ENCODE measurements around the gene NANS. TPM values are rescaled to one million over a fixed set of nuclear protein-coding genes. Genes with fewer than 3 reads are reported as not detected.

Gene NANS
- polyA plus RNA-seq, 1 donor (not counting 4 experiments of a cell fraction or from before 2014, with no cell fraction given): 63.1 TPM

- dilution Hi-C loops (cut with MboI; ENCODE audit: extremely low pct_ligation_motif_present, low sequenced_read_pairs): no loop called here
- Histone ChIP-seq H3K27me3 (ENCODE audit: control insufficient read depth, extremely low read depth, insufficient read depth, low read length) (no peaks in the 10 kb centered on the region), H3K9me3 (ENCODE audit: control insufficient read depth, low read depth, low read length) (no peaks in the 10 kb centered on the region), H2AFZ (ENCODE audit: control insufficient read depth, low read length) (no peak overlapping the region), H3K79me2 (ENCODE audit: control insufficient read depth, insufficient read depth, low read length) (no peaks in the 10 kb centered on the region), H3K9ac (ENCODE audit: control insufficient read depth, extremely low read depth, insufficient read depth, low read length) (no peak overlapping the region), H3K4me2 (ENCODE audit: control insufficient read depth, extremely low read depth, insufficient read depth, low read depth, low read length) (no peak overlapping the region), H4K20me1 (ENCODE audit: control insufficient read depth, extremely low read depth, insufficient read depth, low read length) (no peaks in the 10 kb centered on the region), H3K36me3 (ENCODE audit: control insufficient read depth in 2 of 2, extremely low read depth in 1 of 2, insufficient read depth in 2 of 2, low read length in 2 of 2) (peaks cover 0 to 8% of the 10 kb centered on the region in 2 experiments), H3K4me3 (ENCODE audit: control insufficient read depth in 2 of 3, extremely low read depth in 1 of 3, insufficient read depth in 2 of 3, low read depth in 1 of 3, low read length in 3 of 3) (no peak overlapping the region), H3K4me1 (ENCODE audit: control insufficient read depth, extremely low read depth, insufficient read depth, low read length) (no peaks in the 10 kb centered on the region), H3K9me1 (ENCODE audit: control insufficient read depth, extremely low read depth, insufficient read depth, low read length) (no peaks in the 10 kb centered on the region), H3K27ac (ENCODE audit: control insufficient read depth, insufficient read depth, low read length) (no peak overlapping the region)
- TF ChIP-seq, protein P1, sequence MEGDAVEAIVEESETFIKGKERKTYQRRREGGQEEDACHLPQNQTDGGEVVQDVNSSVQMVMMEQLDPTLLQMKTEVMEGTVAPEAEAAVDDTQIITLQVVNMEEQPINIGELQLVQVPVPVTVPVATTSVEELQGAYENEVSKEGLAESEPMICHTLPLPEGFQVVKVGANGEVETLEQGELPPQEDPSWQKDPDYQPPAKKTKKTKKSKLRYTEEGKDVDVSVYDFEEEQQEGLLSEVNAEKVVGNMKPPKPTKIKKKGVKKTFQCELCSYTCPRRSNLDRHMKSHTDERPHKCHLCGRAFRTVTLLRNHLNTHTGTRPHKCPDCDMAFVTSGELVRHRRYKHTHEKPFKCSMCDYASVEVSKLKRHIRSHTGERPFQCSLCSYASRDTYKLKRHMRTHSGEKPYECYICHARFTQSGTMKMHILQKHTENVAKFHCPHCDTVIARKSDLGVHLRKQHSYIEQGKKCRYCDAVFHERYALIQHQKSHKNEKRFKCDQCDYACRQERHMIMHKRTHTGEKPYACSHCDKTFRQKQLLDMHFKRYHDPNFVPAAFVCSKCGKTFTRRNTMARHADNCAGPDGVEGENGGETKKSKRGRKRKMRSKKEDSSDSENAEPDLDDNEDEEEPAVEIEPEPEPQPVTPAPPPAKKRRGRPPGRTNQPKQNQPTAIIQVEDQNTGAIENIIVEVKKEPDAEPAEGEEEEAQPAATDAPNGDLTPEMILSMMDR (optimal IDR thresholded peaks at IDR 0.05 in 1 of 3, IDR thresholded peaks at IDR 0.05 in 1 of 3, conservative IDR thresholded peaks at IDR 0.05 in 1 of 3; ENCODE audit: extremely low read depth in 1 of 3, insufficient read depth in 2 of 3, low read length in 3 of 3): no peak
- TF ChIP-seq EZH2 (IDR thresholded peaks at IDR 0.05; ENCODE audit: low read length): no peak
- DNase-seq (ENCODE audit: low read depth, low spot score): no peak
- FAIRE-seq: no peak
Measured at GRCh38 chr9:98024702-98025101, 31.8 kb upstream of the NANS start.

GRCh38 chr9:98031169-98031568 lies 25.4 kb upstream of the NANS start:
- Histone ChIP-seq H3K36me3 (ENCODE audit: control insufficient read depth in 2 of 2, extremely low read depth in 1 of 2, insufficient read depth in 2 of 2, low read length in 2 of 2) (no peaks in the 10 kb centered on the region), H3K9me1 (ENCODE audit: control insufficient read depth, extremely low read depth, insufficient read depth, low read length) (no peaks in the 10 kb centered on the region), H3K4me3 (ENCODE audit: control insufficient read depth in 2 of 3, extremely low read depth in 1 of 3, insufficient read depth in 2 of 3, low read depth in 1 of 3, low read length in 3 of 3) (no peak overlapping the region), H3K27ac (ENCODE audit: control insufficient read depth, insufficient read depth, low read length) (no peak overlapping the region), H3K4me1 (ENCODE audit: control insufficient read depth, extremely low read depth, insufficient read depth, low read length) (peaks cover 5% of the 10 kb centered on the region), H3K79me2 (ENCODE audit: control insufficient read depth, insufficient read depth, low read length) (no peaks in the 10 kb centered on the region), H3K9ac (ENCODE audit: control insufficient read depth, extremely low read depth, insufficient read depth, low read length) (no peak overlapping the region), H3K4me2 (ENCODE audit: control insufficient read depth, extremely low read depth, insufficient read depth, low read depth, low read length) (no peak overlapping the region), H3K27me3 (ENCODE audit: control insufficient read depth, extremely low read depth, insufficient read depth, low read length) (no peaks in the 10 kb centered on the region), H2AFZ (ENCODE audit: control insufficient read depth, low read length) (no peak overlapping the region), H4K20me1 (ENCODE audit: control insufficient read depth, extremely low read depth, insufficient read depth, low read length) (no peaks in the 10 kb centered on the region), H3K9me3 (ENCODE audit: control insufficient read depth, low read depth, low read length) (no peaks in the 10 kb centered on the region)
- dilution Hi-C loops (cut with MboI; ENCODE audit: extremely low pct_ligation_motif_present, low sequenced_read_pairs): no loop called here
- FAIRE-seq (no peak), DNase-seq (ENCODE audit: low read depth, low spot score) (no peak)
- TF ChIP-seq, protein P1 (optimal IDR thresholded peaks at IDR 0.05 in 1 of 3, IDR thresholded peaks at IDR 0.05 in 1 of 3, conservative IDR thresholded peaks at IDR 0.05 in 1 of 3; ENCODE audit: extremely low read depth in 1 of 3, insufficient read depth in 2 of 3, low read length in 3 of 3): no peak
- no peak for TF ChIP-seq EZH2 (IDR thresholded peaks at IDR 0.05; ENCODE audit: low read length)
